Calu3 (cell line): ENCODE results near the gene HEPH. TPM values are rescaled to one million over a fixed set of nuclear protein-coding genes. Genes with fewer than 3 reads are reported as not detected.

ENCODE experiments used
- BruUV-seq: library from RNA; stranded (reverse); fragments of 400-500 nt; replicated peaks from 2 replicates; lab custom pipeline; 2021; lab: Mats Ljungman, UMichigan
- CTCF ChIA-PET: fragments of 300-600 bp; sonication (Branson Sonifier 250); formaldehyde crosslinking; loops from one replicate; lab custom pipeline; 2022; ENCODE audit warnings: antibody characterized with exemption; lab: Charles Lee
- DNase-seq: peaks from one replicate; pipeline ENCODE4 v3.0.0; 2022
- H3K27ac Mint-ChIP-seq: one replicate; pipeline ENCODE4 v1.8.0; 2022; ENCODE audit warnings: mixed read lengths; ENCODE audit not compliant: unreplicated experiment
- H3K27me3 Mint-ChIP-seq: one replicate; pipeline ENCODE4 v1.8.0; 2022; ENCODE audit warnings: mixed read lengths; ENCODE audit not compliant: unreplicated experiment
- H3K36me3 Mint-ChIP-seq: one replicate; pipeline ENCODE4 v1.8.0; 2022; ENCODE audit warnings: mild to moderate bottlenecking, moderate library complexity, mixed read lengths; ENCODE audit not compliant: insufficient read depth, unreplicated experiment
- H3K4me1 Mint-ChIP-seq: one replicate; pipeline ENCODE4 v1.8.0; 2022; ENCODE audit warnings: mild to moderate bottlenecking, low read depth, mixed read lengths; ENCODE audit not compliant: unreplicated experiment
- H3K4me3 Mint-ChIP-seq: one replicate; pipeline ENCODE4 v1.8.0; 2022; ENCODE audit warnings: mild to moderate bottlenecking, low read depth, moderate library complexity, mixed read lengths; ENCODE audit not compliant: unreplicated experiment
- H3K9me3 Mint-ChIP-seq: one replicate; pipeline ENCODE4 v1.8.0; 2022; ENCODE audit warnings: low read depth, mixed read lengths; ENCODE audit not compliant: unreplicated experiment
- CTCF ChIP-seq: fragments of 200-600 bp; IDR thresholded peaks from one replicate; pipeline ENCODE4 v1.8.0; 2022; ENCODE audit warnings: antibody characterized with exemption; ENCODE audit not compliant: unreplicated experiment
- intact Hi-C: fragments of 100-400 bp; cut with micrococcal nuclease; formaldehyde crosslinking; loops from one replicate; pipeline ENCODE4 v1.10.0; 2022; ENCODE audit not compliant: unreplicated experiment
- total RNA-seq: library from RNA; stranded (reverse); gene quantifications from 2 replicates; pipeline ENCODE4 v1.2.3, GENCODE V29; 2022

The HEPH gene
- total RNA-seq, 1 experiment from 2014 or later = not detected

DNA sequence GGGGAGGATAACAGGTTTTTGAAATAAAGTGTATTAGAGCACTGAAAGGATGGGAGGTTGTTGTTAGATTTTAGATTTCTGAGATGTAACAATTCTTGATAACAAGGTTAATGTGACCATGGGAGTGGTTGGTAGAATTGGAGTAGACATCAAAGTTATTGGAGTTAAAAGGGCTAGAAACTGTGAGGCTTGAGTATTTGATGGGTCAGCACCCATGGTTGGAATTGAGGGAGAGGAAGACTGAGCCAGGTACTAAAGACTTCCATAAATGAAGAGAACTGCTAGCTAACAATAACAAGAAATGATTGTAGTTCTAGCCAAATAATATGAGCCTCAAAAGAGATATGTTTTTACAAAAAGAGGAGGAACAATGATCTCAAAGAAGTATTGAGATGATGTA is 98.8 kb downstream of the HEPH start:
- no peak for TF ChIP-seq CTCF
- Mint-ChIP-seq H3K9me3 (peaks cover 17% of the 10 kb centered on the region), H3K27me3 (no peaks in the 10 kb centered on the region), H3K4me1 (no peaks in the 10 kb centered on the region), H3K4me3 (no peak overlapping the region), H3K36me3 (no peaks in the 10 kb centered on the region), H3K27ac (no peak overlapping the region)
- no TSS peak for BruUV-seq
- CTCF ChIA-PET = no interaction called here
- DNase-seq = no peak
- intact Hi-C loops = no loop called here

Other genes starting within 250 kb of the HEPH start
- not detected in 2 replicates for gene VSIG4, start 124.2 kb upstream of the HEPH start, total RNA-seq